ENCODE data around the gene HIGD1A.

Gene HIGD1A

DNA sequence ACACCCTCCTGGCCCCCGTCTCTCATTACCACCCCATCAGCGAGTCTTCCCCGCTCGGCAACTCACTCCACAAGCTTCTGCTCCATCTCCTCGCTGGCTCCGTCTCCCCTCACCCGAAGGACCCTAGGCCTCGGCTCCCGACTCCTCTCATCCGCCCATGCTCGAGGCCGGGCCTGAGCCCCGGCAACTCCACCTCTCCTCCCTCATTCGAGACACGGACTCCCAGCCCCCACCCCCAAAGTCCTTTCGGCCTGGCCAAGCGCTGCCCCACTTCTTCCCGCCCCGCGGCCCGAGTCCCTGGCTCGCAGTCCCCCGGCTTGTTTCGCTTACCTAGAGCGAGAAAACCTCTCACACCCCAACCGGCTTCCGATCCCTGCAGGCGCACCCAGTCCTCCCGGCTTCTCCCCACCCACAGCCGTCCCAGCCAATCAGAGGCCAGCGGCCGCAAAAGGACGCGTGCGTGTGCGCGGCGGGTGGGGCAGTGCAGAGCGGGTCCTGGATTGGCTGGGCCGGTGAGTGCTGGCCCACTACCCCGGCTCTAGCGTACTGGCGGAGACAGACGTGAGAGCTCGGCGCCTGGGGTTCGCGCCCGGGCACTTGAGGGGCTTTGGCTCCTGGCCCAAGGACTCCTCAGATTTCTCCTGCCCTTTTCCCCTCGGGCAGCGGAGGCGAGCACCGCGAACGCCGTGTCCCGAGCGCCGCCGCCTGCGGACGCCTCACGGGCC, at the start of gene HIGD1A:
Gene HIGD1A, minus strand, starts transcription at position 385 of the 725 bp plus-strand sequence. CDS start 10,237 bp downstream, outside the sequence.
- DNase-seq: peak; percentile 94 to 97

DNA sequence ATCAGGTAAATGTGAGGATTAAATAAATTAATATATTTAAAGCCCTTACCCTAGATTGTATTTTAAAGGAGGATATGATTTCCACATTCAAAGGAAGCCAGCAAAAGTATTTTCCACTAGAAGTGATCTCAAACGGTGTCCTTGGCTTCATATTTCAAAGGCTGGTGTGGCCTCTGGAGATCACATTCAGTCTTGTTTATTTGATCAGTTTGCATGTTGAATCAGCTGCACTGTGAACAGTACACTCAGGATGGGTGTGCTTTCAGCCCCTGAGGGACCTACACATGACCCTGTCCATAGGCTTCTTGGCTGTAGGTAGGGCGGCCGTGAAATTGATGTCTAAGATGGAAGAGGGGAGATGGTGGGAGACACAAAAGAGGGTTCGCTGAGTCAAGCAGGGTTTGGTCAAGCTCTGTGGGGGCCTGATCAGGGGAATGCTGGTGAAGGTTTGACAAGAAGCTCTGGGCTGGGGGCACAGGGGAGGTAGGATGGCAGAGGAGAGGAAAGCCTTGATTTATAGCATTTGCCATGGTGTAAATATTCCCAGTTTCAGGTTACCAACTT, 49.5 kb upstream of the HIGD1A start:
- DNase-seq: no peak

GRCh38 chr3:42853056-42853455, 48.8 kb upstream of the HIGD1A start:
- DNase-seq: no peak

DNA sequence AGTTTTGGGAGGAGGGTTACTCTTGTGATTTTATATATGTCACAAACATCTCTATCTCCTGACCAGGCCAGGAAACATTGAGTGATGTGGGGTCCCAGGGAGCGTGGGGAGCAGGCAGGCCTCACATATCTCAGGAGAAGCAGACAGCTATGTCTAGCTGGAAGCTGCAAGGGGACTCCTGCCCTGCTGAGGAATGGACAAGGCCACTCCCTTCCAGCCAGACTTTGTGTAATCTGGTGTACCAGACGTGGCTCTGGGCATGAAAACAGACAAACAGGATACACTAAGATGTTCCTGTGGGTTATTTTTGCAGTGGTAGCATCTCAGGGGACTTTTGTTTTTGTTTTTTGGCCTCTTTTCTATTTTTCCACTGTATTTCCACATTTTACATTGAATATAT, 48.2 kb upstream of the HIGD1A start:
- DNase-seq: no peak

- no peak for DNase-seq
Observed at GRCh38 chr3:42851228-42851834, 47.0 kb upstream of the HIGD1A start.

- no peak for DNase-seq
Observed at GRCh38 chr3:42850263-42850662, 46.0 kb upstream of the HIGD1A start.

DNA sequence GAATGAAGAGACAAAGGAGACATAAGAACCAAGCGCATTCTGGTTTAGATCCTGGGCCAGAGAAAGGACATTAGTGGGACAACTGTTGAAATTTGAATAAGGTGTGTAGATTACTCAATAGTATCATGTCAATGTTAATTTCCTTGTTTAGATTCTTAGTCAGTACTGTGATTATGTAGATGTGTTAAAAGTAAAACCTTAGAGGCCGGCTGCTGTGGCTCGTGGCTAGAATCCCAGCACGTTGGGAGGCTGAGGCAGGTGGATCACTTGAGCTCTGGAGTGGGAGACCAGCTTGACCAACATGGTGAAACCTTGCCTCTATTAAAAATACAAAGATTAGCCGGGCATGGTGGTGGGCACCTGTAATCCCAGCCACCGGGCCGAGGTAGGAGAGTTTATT, 44.7 kb upstream of the HIGD1A start:
- DNase-seq: no peak

- no peak for DNase-seq
Observed at GRCh38 chr3:42847731-42848130, 43.4 kb upstream of the HIGD1A start.

DNA sequence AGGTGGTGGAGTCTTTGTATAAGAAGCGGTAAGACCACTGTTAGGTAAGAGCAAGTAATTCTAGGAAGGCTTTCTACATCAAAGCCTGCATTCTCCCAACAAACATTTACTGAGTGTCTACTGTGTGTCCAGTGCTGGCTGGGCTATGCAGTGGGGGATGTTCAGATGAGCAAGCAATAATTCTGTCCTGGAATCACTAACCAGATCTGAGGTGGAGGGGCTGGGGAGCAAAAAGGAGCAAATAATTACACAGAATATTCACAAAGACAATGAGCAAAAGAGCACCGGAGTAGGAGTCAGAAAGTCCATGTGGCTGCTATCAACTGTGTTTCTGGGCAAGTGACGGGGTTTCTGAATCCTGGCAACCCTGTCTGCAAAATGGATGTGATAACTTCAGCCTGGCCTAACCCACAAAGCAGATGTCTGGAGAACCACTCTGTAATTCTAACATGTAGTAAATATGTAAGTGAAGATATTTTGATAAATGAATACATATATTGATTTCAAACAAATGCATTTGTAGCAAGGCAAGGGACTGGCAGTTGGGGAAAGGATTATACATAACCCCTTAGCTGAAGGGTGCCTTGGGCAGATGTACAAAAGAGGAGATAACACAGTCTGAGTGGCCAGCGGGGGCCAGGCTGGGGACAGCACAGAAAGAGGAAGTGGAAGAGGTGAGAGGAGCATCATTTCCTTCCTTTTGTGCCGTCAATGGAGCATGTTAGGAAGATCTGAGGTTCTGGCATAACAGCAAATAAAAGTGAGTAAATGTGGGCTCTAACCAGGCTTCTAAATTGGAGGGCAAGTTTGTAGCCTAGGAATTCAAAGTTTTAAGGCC, 42.6 kb upstream of the HIGD1A start:
- peak; percentile 82 to 85 for DNase-seq

DNA sequence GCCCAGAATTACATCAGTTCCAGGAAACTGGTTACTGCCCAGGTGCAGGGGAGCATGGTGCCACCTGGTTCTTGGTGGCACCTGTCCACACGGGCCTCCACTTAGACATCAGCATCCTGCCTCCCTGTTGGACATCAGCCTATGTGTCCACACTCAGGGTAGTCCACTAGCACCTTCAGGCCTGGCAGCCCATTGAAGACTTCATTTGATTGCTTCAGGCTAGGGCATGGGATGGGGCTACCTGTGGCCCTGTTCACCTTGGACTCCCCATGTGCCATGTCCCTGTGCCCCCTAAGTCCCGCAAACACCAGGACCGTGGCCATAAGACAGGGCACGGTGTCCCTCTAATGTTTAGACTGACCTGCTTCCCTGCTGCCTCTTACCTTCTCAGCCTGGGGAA, 40.5 kb upstream of the HIGD1A start:
- DNase-seq: no peak

DNA sequence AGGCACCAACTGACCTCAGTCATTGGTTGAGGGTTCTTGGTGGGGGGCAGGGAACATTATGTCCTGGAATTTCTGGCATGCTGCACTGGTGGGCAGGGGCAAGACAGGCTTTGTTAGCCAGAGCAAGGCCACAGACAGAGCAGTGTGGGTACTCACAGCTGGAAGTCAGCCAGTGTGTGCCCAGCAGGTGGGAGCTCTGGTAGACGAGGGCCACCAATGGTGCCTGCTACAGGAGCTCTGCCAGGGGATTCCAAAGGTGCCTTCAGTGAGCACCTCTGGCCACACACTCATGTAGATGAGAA, 40.1 kb upstream of the HIGD1A start:
- DNase-seq: no peak

- DNase-seq: no peak
Observed at GRCh38 chr3:42843713-42844411, 39.6 kb upstream of the HIGD1A start.

- DNase-seq: no peak
Observed at GRCh38 chr3:42841332-42841731, 37.0 kb upstream of the HIGD1A start.

DNA sequence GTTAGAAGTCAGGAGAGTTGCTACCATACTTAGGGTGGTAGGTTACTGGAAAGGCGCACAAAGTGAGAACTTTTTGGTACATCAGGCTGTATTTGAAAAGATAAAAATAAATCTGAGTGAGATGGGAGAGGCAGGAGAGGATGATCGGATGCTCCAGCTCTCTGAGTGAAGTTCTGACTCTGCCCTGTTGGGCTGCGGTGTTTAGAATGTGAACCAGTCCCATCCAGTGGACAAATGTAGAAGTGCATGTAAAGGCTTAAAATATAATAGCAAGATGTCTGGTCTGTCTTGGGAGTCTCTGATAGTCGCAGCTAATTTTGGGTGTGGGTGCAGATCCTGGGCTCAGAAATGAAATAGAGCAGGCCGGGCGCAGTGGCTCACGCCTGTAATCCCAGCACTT, 35.3 kb upstream of the HIGD1A start:
- peak; percentile 77 to 80 for DNase-seq

DNA sequence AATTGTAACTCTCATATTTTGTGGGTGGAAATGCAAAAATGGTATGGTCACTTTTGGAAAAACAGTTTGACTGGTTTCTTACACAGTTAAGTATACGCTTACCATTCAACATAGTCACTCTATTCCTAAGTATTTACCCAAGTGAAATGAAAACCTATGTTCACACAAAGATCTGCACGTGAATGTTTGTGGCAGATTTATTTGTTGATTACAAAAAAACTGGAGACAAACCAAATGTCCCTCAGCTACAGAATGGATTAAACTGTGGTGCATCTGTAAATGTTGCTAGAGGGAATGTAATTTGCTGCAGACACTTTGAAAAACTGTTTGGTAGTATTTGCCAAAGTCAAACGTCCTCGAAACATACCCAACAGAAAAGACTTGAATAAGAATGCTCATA, 34.3 kb upstream of the HIGD1A start:
- DNase-seq: no peak

DNA sequence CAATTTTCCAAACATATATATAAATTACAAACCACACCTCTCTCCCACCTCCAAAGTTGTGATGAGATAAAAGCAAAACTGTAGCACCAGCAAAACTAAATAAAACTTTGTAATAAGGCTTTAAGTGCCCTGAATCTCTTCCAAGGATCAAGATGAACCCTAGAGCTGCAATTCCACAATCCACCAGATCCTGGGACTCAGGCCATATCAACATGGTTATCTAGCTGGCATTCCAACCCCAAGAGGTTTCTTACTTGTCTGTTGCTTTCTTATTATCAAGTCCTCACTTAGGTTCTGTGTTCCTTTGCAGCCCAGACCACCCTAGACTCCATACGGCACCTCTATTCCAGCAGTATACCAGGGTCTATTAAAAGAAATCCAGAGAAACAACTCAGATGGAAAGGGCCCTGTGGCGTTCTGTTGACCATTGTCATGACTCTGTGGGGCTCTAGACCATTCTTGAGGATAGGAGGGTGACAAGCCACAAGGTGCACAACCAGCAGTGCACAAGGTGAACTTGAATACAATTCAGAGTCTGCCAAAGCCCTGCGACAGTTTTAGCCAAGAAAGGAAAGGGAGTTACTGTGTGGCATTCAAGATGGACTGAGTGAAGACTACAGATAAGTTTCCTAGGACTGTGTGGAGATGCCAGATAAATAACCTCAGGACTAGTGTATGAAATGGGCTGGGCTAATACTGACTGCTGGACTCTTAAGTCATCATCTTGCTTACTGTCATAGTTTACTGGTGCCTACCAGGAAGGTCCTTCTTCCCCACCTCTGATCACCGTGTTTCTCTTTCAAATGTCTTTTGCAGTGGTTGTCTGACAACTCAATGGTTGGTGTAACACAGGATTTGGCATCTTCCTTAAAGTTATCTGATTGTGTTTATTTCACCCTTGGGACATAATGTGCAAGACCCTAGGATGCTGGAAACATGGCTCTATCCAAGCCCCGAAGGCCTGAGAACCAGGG, 32.1 kb upstream of the HIGD1A start:
- DNase-seq: no peak

DNA sequence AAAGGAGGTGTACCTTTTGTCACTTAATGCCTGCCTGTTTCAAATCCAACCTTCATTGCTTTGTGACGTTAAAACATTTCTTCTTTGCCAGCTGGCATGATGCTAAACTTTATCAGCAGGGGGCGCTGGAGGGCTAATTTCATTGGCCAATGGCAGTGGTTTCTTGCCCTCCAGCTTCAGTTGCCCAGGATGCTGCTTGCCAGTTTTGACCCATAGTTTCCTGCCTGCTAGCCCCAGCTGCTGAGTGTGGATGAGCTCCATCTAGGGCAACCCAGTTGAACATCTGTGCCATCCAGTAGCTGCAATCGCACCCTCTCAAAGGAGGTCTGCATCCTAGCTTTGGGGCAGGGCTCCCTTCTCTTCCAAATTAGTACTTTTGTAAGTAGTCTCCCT, 27.0 kb upstream of the HIGD1A start:
- DNase-seq: peak; percentile 87 to 93

GRCh38 chr3:42830437-42831320, 26.4 kb upstream of the HIGD1A start:
- DNase-seq: peak; percentile 77 to 82

- DNase-seq: no peak
Observed at GRCh38 chr3:42829628-42830436, 25.5 kb upstream of the HIGD1A start.

DNA sequence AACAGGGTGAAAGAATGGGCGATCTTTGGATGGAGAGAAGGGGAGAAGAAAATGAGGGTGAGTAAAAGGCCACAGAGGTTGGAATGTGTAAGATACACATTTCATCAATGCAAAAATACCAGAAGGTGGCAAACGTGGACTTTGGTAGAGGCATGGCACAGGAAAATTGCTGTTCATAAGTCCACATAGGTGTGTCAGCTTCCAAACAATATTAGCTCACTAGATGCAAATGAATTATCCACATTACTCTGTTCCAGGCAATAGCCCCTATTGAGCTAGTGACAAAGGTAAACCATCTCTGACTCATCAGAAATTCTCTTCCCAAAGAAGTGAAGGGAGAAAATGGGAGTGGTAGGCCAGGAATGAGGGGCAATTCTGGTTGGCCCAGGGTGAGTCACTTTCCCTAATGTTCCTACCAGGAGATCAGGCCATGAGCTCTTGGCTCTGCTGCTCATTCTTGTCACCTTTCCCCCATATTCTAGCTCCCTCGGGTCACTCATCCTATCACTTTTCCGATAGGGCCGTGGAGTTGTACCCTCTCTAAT, 24.9 kb upstream of the HIGD1A start:
- DNase-seq: no peak

Measured in AML-193 (cell line).